Transverse colon (tissue), 4 donors: ENCODE measurements around the gene KLF3.

ENCODE experiments used
- POLR2A ChIP-seq: fragments of 450-650 bp; IDR thresholded peaks from one replicate; pipeline ENCODE4 v1.6.1; 2016; ENCODE audit warnings: antibody characterized with exemption, mild to moderate bottlenecking, moderate library complexity
- POLR2AphosphoS5 ChIP-seq, 3 donors: sonication (generic); formaldehyde crosslinking; IDR thresholded peaks; one replicate each; pipeline ENCODE4 v1.6.1; 2016; ENCODE audit warnings: antibody characterized with exemption in 3 of 3
- TF ChIP-seq, protein P1 (sequence below), 5 experiments: fragments of 200-600 bp in 3 of 5; fragments of 450-650 bp in 2 of 5; sonication (generic) in 3 of 5; IDR thresholded peaks; 1 replicate in 2 of 5; 2 replicates in 3 of 5; pipeline ENCODE4 v1.5.1; 2016 to 2017; ENCODE audit warnings: antibody characterized with exemption in 5 of 5, inconsistent platforms in 3 of 5, mild to moderate bottlenecking in 2 of 5, moderate library complexity in 1 of 5

DNA sequence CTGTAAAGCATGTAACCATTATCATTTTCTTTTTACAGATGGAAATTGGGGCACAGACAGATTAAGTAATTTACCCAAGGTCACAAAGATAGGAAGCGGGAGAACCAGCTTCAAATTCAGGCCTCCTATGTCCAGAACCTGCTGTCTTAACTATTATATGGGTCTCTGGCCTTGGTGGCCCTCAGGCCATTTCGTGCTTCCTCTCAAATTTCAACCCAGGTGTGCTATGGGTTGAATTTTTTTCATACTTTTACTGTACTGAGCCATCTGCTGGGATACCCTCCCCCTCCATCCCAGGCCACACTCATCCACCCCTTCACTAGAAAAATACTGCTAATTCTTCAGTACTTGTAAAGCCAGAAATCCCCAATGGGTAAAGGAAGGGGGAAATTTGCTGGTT lies 42.3 kb downstream of the KLF3 start:
- TF ChIP-seq POLR2AphosphoS5 (IDR thresholded peaks at IDR 0.05): no peak
- TF ChIP-seq, protein P1, sequence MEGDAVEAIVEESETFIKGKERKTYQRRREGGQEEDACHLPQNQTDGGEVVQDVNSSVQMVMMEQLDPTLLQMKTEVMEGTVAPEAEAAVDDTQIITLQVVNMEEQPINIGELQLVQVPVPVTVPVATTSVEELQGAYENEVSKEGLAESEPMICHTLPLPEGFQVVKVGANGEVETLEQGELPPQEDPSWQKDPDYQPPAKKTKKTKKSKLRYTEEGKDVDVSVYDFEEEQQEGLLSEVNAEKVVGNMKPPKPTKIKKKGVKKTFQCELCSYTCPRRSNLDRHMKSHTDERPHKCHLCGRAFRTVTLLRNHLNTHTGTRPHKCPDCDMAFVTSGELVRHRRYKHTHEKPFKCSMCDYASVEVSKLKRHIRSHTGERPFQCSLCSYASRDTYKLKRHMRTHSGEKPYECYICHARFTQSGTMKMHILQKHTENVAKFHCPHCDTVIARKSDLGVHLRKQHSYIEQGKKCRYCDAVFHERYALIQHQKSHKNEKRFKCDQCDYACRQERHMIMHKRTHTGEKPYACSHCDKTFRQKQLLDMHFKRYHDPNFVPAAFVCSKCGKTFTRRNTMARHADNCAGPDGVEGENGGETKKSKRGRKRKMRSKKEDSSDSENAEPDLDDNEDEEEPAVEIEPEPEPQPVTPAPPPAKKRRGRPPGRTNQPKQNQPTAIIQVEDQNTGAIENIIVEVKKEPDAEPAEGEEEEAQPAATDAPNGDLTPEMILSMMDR (IDR thresholded peaks at IDR 0.05): no peak
- TF ChIP-seq POLR2A: no peak
